Parietal lobe (tissue), 1 donor: ENCODE measurements around the gene ADA. TPM values are rescaled to one million over a fixed set of nuclear protein-coding genes. Genes with fewer than 3 reads are reported as not detected.

Experiments used
- total RNA-seq: library from RNA; depleted of rRNA; stranded (reverse); fragments of >200 nt; gene quantifications from one replicate; pipeline ENCODE4 v1.2.3, GENCODE V29; 2014

The ADA gene
- total RNA-seq = 0.63 TPM

DNA sequence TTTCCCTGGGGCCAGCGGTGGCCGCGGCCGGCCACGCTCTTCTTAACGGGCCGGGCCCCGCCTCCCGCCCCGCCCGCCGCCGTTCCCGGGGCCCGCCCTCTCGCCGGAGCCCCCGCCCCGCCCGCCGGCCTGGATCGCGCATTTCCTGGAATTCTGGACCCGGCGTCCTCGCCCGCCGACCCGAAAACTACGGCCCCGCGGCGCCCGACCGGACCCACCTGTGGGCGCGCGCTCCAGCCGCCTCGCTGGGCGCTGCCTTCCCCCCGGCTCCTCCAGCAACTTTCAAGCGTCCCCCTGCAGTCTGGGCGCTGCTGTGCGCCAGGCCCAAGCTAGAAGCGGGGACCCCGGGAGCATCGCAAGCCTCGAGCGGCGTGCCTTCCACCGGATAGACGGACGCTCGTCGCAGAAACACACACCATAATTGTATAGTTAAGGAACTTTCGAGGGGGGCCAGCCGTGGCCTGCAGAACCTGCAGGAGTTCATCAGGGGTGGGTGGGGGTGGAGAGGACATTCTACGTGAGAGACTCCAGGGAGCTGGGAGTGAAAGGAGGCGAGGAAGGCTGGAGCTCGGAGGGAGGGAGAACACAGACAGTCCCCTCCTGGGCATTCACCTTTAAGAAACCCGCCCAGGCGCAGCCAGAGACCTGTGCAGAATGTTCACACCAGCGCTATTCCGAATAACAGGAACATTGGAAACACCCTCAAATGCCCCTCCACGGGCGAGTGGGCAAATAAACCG, at the start of gene ADA:
TSS of gene ADA (minus strand) at position 16 of the 740 bp plus-strand sequence. CDS start 92 bp downstream, outside the sequence.

DNA sequence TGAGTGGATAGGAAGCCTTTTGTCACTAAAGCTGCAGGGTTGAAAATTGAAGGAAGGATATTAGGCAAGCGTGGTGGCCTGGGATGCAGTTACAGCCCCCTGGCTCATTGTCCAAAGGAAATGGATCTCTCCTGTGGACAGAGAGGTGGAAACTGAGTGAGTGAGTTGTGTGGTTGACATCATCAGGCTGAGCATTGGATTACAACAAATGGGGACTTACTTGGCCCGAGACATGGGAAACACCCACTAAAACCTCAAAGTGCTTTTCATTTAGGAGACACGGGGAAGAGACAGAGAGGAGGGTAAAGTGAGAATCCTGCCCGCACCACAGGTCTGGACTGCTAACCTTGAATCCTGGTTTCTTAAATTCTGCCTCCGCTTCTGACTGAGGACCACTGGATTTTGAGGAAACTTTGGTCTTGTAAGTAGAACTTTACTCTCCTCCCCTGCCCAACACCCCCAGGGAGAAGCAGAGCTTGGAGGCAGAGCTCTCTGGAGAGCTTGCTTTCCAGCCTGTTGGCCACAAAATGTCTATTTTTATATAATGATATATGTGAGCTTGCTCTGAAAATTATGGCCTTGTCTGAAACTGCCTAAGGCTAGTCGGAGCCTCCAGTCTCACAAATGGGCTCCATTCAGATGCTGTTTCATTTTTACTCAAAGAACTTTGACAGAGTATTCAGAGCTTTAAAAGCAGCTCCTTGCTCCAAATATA, 69.0 kb downstream of the ADA start, which contains the start of gene PKIG:
TSS of gene PKIG (plus strand) at position 269 of the 715 bp plus-strand sequence. CDS start 31,978 bp downstream, outside the sequence.

Other genes starting within 250 kb of the ADA start
- 9.7 TPM for gene TTPAL, start 175.8 kb downstream of the ADA start, total RNA-seq
- 67.6 TPM for gene SERINC3, start 129.6 kb downstream of the ADA start, total RNA-seq
- gene PKIG, start 69.1 kb downstream of the ADA start, total RNA-seq = 23.2 TPM
- not detected for gene CCN5, start 63.7 kb upstream of the ADA start, total RNA-seq
- not detected for gene KCNK15, start 94.2 kb upstream of the ADA start, total RNA-seq
- 52.0 TPM for gene RIMS4, start 158.8 kb upstream of the ADA start, total RNA-seq
- gene YWHAB, start 234.0 kb upstream of the ADA start, total RNA-seq = 127 TPM